HL-60 (cell line): ENCODE data around the gene SKP2.
"Not testable (repeated sequence)": the region's sequence is repeated elsewhere in the genome, so short reads cannot be mapped to it uniquely, and the experiment has no call there.

Experiments
- DNase-seq, 2 experiments: peaks; one replicate each; pipeline ENCODE4 v3.0.0-alpha.2; 2010 to 2020; ENCODE audit warnings: low read depth in 1 of 2, low spot score in 1 of 2
- H3K27ac ChIP-seq: fragments of 250-450 bp; sonication (Bioruptor Pico); replicated peaks from 2 replicates; pipeline ENCODE4 v1.5.1; 2020; ENCODE audit warnings: mild to moderate bottlenecking, moderate library complexity
- H3K27me3 ChIP-seq: fragments of 250-450 bp; sonication (Bioruptor Pico); 2 replicates; pipeline ENCODE4 v1.5.1; 2021; ENCODE audit warnings: mild to moderate bottlenecking, moderate library complexity; ENCODE audit not compliant: insufficient read depth, poor library complexity, severe bottlenecking
- H3K4me3 ChIP-seq: replicated peaks from 2 replicates; pipeline ENCODE4 v1.5.1; 2011; ENCODE audit warnings: mild to moderate bottlenecking, control low read depth, low read length; ENCODE audit not compliant: insufficient read depth
- GABPA ChIP-seq: IDR thresholded peaks from 2 replicates; pipeline ENCODE4 v1.6.1; 2012; ENCODE audit warnings: low read depth
- POLR2AphosphoS5 ChIP-seq: IDR thresholded peaks from 2 replicates; pipeline ENCODE4 v1.6.1; 2012; ENCODE audit warnings: low read depth
- SPI1 ChIP-seq: IDR thresholded peaks from 2 replicates; pipeline ENCODE4 v1.6.1; 2012; ENCODE audit warnings: low read depth, mild to moderate bottlenecking, borderline replicate concordance
- TF ChIP-seq, protein P1 (sequence below): IDR thresholded peaks from one replicate; pipeline ENCODE4 v1.5.1; 2011; ENCODE audit warnings: low read length, control low read depth, inconsistent platforms; ENCODE audit not compliant: insufficient read depth
- TF ChIP-seq, protein P2 (sequence below): IDR thresholded peaks from 2 replicates; pipeline ENCODE4 v1.6.1; 2012; ENCODE audit warnings: low read depth; ENCODE audit not compliant: insufficient replicate concordance

SKP2 gene

GRCh38 chr5:36179950-36180349, 28.0 kb downstream of the SKP2 start:
- Histone ChIP-seq H3K4me3 (no peak overlapping the region), H3K27ac (no peak overlapping the region), H3K27me3 (no peaks in the 10 kb centered on the region)
- TF ChIP-seq, protein P1, sequence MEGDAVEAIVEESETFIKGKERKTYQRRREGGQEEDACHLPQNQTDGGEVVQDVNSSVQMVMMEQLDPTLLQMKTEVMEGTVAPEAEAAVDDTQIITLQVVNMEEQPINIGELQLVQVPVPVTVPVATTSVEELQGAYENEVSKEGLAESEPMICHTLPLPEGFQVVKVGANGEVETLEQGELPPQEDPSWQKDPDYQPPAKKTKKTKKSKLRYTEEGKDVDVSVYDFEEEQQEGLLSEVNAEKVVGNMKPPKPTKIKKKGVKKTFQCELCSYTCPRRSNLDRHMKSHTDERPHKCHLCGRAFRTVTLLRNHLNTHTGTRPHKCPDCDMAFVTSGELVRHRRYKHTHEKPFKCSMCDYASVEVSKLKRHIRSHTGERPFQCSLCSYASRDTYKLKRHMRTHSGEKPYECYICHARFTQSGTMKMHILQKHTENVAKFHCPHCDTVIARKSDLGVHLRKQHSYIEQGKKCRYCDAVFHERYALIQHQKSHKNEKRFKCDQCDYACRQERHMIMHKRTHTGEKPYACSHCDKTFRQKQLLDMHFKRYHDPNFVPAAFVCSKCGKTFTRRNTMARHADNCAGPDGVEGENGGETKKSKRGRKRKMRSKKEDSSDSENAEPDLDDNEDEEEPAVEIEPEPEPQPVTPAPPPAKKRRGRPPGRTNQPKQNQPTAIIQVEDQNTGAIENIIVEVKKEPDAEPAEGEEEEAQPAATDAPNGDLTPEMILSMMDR, result no peak
- TF ChIP-seq GABPA, result no peak
- no peak for TF ChIP-seq POLR2AphosphoS5
- TF ChIP-seq, protein P2, sequence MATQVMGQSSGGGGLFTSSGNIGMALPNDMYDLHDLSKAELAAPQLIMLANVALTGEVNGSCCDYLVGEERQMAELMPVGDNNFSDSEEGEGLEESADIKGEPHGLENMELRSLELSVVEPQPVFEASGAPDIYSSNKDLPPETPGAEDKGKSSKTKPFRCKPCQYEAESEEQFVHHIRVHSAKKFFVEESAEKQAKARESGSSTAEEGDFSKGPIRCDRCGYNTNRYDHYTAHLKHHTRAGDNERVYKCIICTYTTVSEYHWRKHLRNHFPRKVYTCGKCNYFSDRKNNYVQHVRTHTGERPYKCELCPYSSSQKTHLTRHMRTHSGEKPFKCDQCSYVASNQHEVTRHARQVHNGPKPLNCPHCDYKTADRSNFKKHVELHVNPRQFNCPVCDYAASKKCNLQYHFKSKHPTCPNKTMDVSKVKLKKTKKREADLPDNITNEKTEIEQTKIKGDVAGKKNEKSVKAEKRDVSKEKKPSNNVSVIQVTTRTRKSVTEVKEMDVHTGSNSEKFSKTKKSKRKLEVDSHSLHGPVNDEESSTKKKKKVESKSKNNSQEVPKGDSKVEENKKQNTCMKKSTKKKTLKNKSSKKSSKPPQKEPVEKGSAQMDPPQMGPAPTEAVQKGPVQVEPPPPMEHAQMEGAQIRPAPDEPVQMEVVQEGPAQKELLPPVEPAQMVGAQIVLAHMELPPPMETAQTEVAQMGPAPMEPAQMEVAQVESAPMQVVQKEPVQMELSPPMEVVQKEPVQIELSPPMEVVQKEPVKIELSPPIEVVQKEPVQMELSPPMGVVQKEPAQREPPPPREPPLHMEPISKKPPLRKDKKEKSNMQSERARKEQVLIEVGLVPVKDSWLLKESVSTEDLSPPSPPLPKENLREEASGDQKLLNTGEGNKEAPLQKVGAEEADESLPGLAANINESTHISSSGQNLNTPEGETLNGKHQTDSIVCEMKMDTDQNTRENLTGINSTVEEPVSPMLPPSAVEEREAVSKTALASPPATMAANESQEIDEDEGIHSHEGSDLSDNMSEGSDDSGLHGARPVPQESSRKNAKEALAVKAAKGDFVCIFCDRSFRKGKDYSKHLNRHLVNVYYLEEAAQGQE, result no peak
- no peak for TF ChIP-seq SPI1
- no peak for DNase-seq

- TF ChIP-seq, protein P2, result no peak
- TF ChIP-seq, protein P1, result no peak
- no peak for TF ChIP-seq SPI1
- no peak for TF ChIP-seq POLR2AphosphoS5
- no peak for TF ChIP-seq GABPA
- no peaks in the 10 kb centered on the region for H3K27me3 ChIP-seq
- H3K27ac ChIP-seq, result no peak overlapping the region
- H3K4me3 ChIP-seq, result no peak overlapping the region
- DNase-seq, result no peak
These were observed 28.8 kb downstream of the SKP2 start for GRCh38 chr5:36180556-36181350.

- Histone ChIP-seq H3K27ac (no peak overlapping the region), H3K4me3 (no peak overlapping the region), H3K27me3 (no peaks in the 10 kb centered on the region)
- DNase-seq, result no peak
- TF ChIP-seq, protein P2, result no peak
- TF ChIP-seq POLR2AphosphoS5 (no peak), GABPA (no peak), SPI1 (no peak)
- TF ChIP-seq, protein P1, result no peak
These were observed 29.9 kb downstream of the SKP2 start for GRCh38 chr5:36181774-36182173.

DNA sequence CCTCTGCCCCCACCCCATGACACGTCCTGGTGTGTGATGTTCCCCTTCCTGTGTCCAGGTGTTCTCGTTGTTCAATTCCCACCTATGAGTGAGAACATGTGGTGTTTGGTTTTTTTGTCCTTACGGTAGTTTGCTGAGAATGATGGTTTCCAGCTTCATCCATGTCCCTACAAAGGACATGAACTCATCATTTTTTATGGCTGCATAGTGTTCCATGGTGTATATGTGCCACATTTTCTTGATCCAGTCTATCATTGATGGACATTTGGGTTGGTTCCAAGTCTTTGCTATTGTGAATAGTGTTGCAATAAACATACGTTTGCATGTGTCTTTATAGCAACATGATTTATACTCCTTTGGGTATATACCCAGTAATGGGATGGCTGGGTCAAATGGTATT, 32.5 kb downstream of the SKP2 start:
- H3K27ac ChIP-seq, H3K27me3 ChIP-seq, DNase-seq, H3K4me3 ChIP-seq: not testable (repeated sequence)
